Brain microvascular endothelial cell (primary cell): Measurements from ENCODE around the gene CD44.
"Not testable (repeated sequence)": the region's sequence is repeated elsewhere in the genome, so short reads cannot be mapped to it uniquely, and the experiment has no call there.

Experiments used
- DNase-seq: peaks from one replicate; pipeline ENCODE4 v3.0.0-alpha.2; 2020
- H3K27ac ChIP-seq: fragments of 250-450 bp; sonication (Bioruptor Pico); 2 replicates; pipeline ENCODE4 v1.5.1; 2020; ENCODE audit warnings: mild to moderate bottlenecking, moderate library complexity
- H3K27me3 ChIP-seq: fragments of 250-450 bp; sonication (Bioruptor Pico); replicated peaks from 2 replicates; pipeline ENCODE4 v1.5.1; 2020; ENCODE audit warnings: mild to moderate bottlenecking
- H3K36me3 ChIP-seq: fragments of 250-450 bp; sonication (Bioruptor Pico); replicated peaks from 2 replicates; pipeline ENCODE4 v1.5.1; 2020; ENCODE audit warnings: mild to moderate bottlenecking
- H3K4me3 ChIP-seq: 2 replicates; pipeline ENCODE4 v1.5.1; 2011; ENCODE audit warnings: low read depth, mild to moderate bottlenecking, control low read depth, low read length, moderate library complexity
- CTCF ChIP-seq: IDR thresholded peaks from 2 replicates; pipeline ENCODE4 v1.5.1; 2011; ENCODE audit warnings: low read depth, mild to moderate bottlenecking, moderate library complexity, low read length, control low read depth, inconsistent platforms; ENCODE audit errors: missing control alignments
- in situ Hi-C: cut with HindIII; loops from 2 replicates; pipeline ENCODE4 v1.10.0; 2017; ENCODE audit warnings: low sequenced_read_pairs, low pct_ligation_motif_present

The CD44 gene

DNA sequence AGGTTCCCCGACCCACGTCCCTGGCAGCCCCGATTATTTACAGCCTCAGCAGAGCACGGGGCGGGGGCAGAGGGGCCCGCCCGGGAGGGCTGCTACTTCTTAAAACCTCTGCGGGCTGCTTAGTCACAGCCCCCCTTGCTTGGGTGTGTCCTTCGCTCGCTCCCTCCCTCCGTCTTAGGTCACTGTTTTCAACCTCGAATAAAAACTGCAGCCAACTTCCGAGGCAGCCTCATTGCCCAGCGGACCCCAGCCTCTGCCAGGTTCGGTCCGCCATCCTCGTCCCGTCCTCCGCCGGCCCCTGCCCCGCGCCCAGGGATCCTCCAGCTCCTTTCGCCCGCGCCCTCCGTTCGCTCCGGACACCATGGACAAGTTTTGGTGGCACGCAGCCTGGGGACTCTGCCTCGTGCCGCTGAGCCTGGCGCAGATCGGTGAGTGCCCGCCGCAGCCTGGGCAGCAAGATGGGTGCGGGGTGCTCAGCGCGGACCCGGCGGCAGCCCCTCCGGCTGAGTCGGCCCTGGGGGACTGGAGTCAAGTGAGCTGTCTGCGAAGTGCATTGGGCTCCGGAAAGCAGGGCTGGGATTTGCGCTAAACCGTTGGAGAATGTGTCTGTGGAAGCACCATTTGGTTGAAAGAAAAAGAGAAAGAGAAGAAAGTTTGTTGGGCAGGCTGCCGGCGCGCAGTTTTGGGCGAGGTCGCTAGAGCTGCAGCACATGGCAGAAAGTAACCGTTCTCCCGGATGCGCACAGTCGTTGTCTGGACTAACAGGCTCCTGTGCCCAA is at the start of gene CD44:
CD44 (plus strand) TSS at position 229 of the 779 bp plus-strand sequence; CDS start at position 362, 133 bp downstream.
- DNase-seq, result peak; percentile 56
- in situ Hi-C loops, result no loop called here
- no peaks in the 10 kb centered on the region for H3K27me3 ChIP-seq

DNA sequence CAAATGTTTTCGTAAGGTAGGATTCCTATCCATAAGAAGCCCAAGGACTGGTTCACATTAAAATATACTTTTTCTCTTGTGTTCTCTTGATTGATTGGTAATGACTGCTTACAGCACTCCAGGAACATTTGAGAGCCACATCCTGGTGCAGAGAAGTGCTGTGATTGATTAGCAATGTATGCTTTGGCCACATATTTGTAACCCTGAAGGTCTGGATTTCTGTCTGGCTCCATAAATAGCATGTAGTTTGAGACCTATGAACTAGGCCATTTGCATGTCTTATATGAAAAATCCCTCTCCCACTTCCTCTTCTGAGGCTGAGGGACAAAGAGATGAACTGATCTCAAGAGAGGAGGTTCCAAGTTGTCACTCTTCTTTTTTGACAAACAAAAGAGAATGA is 49.3 kb upstream of the CD44 start:
- in situ Hi-C loops, result no loop called here
- no peak for TF ChIP-seq CTCF
- no peak for DNase-seq

More for the DNA sequence above, at the start of gene CD44:
- no peak for TF ChIP-seq CTCF
- Histone ChIP-seq H3K27ac (peak within 1 kb of the TSS; percentile 67), H3K36me3 (no peaks in the 10 kb centered on the region), H3K4me3 (peak within 1 kb of the TSS; percentile 97)

GRCh38 chr11:35090125-35090524 is 48.8 kb upstream of the CD44 start:
- in situ Hi-C loops, result no loop called here

More for the DNA sequence above, 49.3 kb upstream of the CD44 start:
- no peaks in the 10 kb centered on the region for H3K36me3 ChIP-seq
- no peak overlapping the region for H3K4me3 ChIP-seq
- no peaks in the 10 kb centered on the region for H3K27me3 ChIP-seq
- H3K27ac ChIP-seq, result no peak overlapping the region

GRCh38 chr11:35090991-35091390 is 48.0 kb upstream of the CD44 start:
- in situ Hi-C loops, H3K36me3 ChIP-seq, DNase-seq, H3K4me3 ChIP-seq, H3K27me3 ChIP-seq, H3K27ac ChIP-seq: not testable (repeated sequence)

More at GRCh38 chr11:35090125-35090524, 48.8 kb upstream of the CD44 start:
- Histone ChIP-seq H3K36me3 (no peaks in the 10 kb centered on the region), H3K4me3 (no peak overlapping the region), H3K27ac (no peak overlapping the region), H3K27me3 (no peaks in the 10 kb centered on the region)
- DNase-seq, result no peak
- no peak for TF ChIP-seq CTCF

- Histone ChIP-seq H3K4me3 (no peak overlapping the region), H3K36me3 (no peaks in the 10 kb centered on the region), H3K27me3 (no peaks in the 10 kb centered on the region), H3K27ac (no peak overlapping the region)
- TF ChIP-seq CTCF, result no peak
- in situ Hi-C loops, result no loop called here
- no peak for DNase-seq
These were observed 42.2 kb upstream of the CD44 start for GRCh38 chr11:35096723-35097122.

- no peak for DNase-seq
- H3K4me3 ChIP-seq, result no peak overlapping the region
- in situ Hi-C loops, result no loop called here
- H3K27ac ChIP-seq, result no peak overlapping the region
- H3K36me3 ChIP-seq, result no peaks in the 10 kb centered on the region
- TF ChIP-seq CTCF, result no peak
- H3K27me3 ChIP-seq, result no peaks in the 10 kb centered on the region
These were observed 41.0 kb upstream of the CD44 start for GRCh38 chr11:35097814-35098455.
